Activated T-cell treated with anti-CD3 and anti-CD28 coated beads, Interleukin-2, amount 50 U/mL, for 4 hours (primary cell): ENCODE data around the gene ZSWIM6. TPM values are rescaled to one million over a fixed set of nuclear protein-coding genes. Genes with fewer than 3 reads are reported as not detected.
"Not testable (repeated sequence)": the region's sequence is repeated elsewhere in the genome, so short reads cannot be mapped to it uniquely, and the experiment has no call there.

Source experiments
- ATAC-seq, 2 donors: fragments of 200-7000 bp; cut with Tn5 transposase; one replicate each; pipeline ENCODE4 v1.10.0; 2021
- DNase-seq: peaks from one replicate; pipeline ENCODE4 v3.0.0-alpha.2; 2020
- H3K27me3 Mint-ChIP-seq: one replicate; pipeline ENCODE4 v1.8.0; 2021; ENCODE audit warnings: low read depth, mixed read lengths
- H3K36me3 Mint-ChIP-seq: one replicate; pipeline ENCODE4 v1.8.0; 2022; ENCODE audit warnings: mixed read lengths; ENCODE audit not compliant: insufficient read depth
- H3K4me1 Mint-ChIP-seq: one replicate; pipeline ENCODE4 v1.8.0; 2021; ENCODE audit warnings: low read depth, mixed read lengths
- H3K4me3 Mint-ChIP-seq: one replicate; pipeline ENCODE4 v1.8.0; 2021; ENCODE audit warnings: mild to moderate bottlenecking, moderate library complexity, mixed read lengths
- H3K9me3 Mint-ChIP-seq: one replicate; pipeline ENCODE4 v1.8.0; 2021; ENCODE audit warnings: mixed read lengths
- total RNA-seq, 3 donors: library from RNA; stranded (reverse); gene quantifications; one replicate each; pipeline ENCODE4 v1.2.1, GENCODE V29; 2021

The ZSWIM6 gene
- total RNA-seq, 3 donors from 2014 or later: 5.4 to 6.9 (median 5.8) TPM

- Mint-ChIP-seq H3K9me3 (no peaks in the 10 kb centered on the region), H3K27me3 (no peaks in the 10 kb centered on the region), H3K4me1 (peaks cover 17% of the 10 kb centered on the region), H3K4me3 (no peak overlapping the region), H3K36me3 (peaks cover 20% of the 10 kb centered on the region)
- DNase-seq: no peak
- ATAC-seq: no peak
These were observed 57.6 kb downstream of the ZSWIM6 start for GRCh38 chr5:61389609-61390008.

- H3K36me3 Mint-ChIP-seq: peaks cover 25% of the 10 kb centered on the region
- H3K4me3 Mint-ChIP-seq: no peak overlapping the region
- ATAC-seq: no peak
- no peak for DNase-seq
- peaks cover 6% of the 10 kb centered on the region for H3K4me1 Mint-ChIP-seq
- H3K9me3 Mint-ChIP-seq: no peaks in the 10 kb centered on the region
- no peaks in the 10 kb centered on the region for H3K27me3 Mint-ChIP-seq
These were observed 62.1 kb downstream of the ZSWIM6 start for GRCh38 chr5:61394078-61394704.

GRCh38 chr5:61394793-61395192 is 62.7 kb downstream of the ZSWIM6 start:
- Mint-ChIP-seq H3K36me3 (peaks cover 25% of the 10 kb centered on the region), H3K9me3 (no peaks in the 10 kb centered on the region), H3K4me3 (no peak overlapping the region), H3K27me3 (no peaks in the 10 kb centered on the region), H3K4me1 (peaks cover 6% of the 10 kb centered on the region)
- ATAC-seq: no peak
- DNase-seq: no peak

GRCh38 chr5:61397238-61397637 is 65.2 kb downstream of the ZSWIM6 start:
- H3K27me3 Mint-ChIP-seq: no peaks in the 10 kb centered on the region
- no peaks in the 10 kb centered on the region for H3K9me3 Mint-ChIP-seq
- ATAC-seq (no peak), DNase-seq (no peak)
- H3K4me3 Mint-ChIP-seq: no peak overlapping the region
- peaks cover 11% of the 10 kb centered on the region for H3K4me1 Mint-ChIP-seq
- peaks cover 8% of the 10 kb centered on the region for H3K36me3 Mint-ChIP-seq

- Mint-ChIP-seq H3K27me3 (no peaks in the 10 kb centered on the region), H3K9me3 (no peaks in the 10 kb centered on the region), H3K4me3 (no peak overlapping the region), H3K4me1 (peaks cover 15% of the 10 kb centered on the region), H3K36me3 (peaks cover 7% of the 10 kb centered on the region)
- ATAC-seq: no peak
- no peak for DNase-seq
These were observed 65.9 kb downstream of the ZSWIM6 start for GRCh38 chr5:61397937-61398336.

- DNase-seq (no peak), ATAC-seq (no peak)
- Mint-ChIP-seq H3K9me3 (no peaks in the 10 kb centered on the region), H3K4me3 (no peak overlapping the region), H3K27me3 (no peaks in the 10 kb centered on the region), H3K4me1 (peaks cover 16% of the 10 kb centered on the region), H3K36me3 (peaks cover 7% of the 10 kb centered on the region)
These were observed 66.4 kb downstream of the ZSWIM6 start for GRCh38 chr5:61398440-61398839.

- H3K4me1 Mint-ChIP-seq: peaks cover 18% of the 10 kb centered on the region
- H3K9me3 Mint-ChIP-seq: no peaks in the 10 kb centered on the region
- no peaks in the 10 kb centered on the region for H3K27me3 Mint-ChIP-seq
- H3K36me3 Mint-ChIP-seq: peaks cover 4% of the 10 kb centered on the region
- DNase-seq (no peak), ATAC-seq (no peak)
- H3K4me3 Mint-ChIP-seq: no peak overlapping the region
These were observed 67.6 kb downstream of the ZSWIM6 start for GRCh38 chr5:61399679-61400078.

- no peaks in the 10 kb centered on the region for H3K27me3 Mint-ChIP-seq
- DNase-seq (no peak), ATAC-seq (no peak)
- no peak overlapping the region for H3K4me3 Mint-ChIP-seq
- no peaks in the 10 kb centered on the region for H3K36me3 Mint-ChIP-seq
- peaks cover 18% of the 10 kb centered on the region for H3K4me1 Mint-ChIP-seq
- no peaks in the 10 kb centered on the region for H3K9me3 Mint-ChIP-seq
These were observed 69.7 kb downstream of the ZSWIM6 start for GRCh38 chr5:61401726-61402125.

- Mint-ChIP-seq H3K4me1 (peaks cover 18% of the 10 kb centered on the region), H3K4me3 (no peak overlapping the region), H3K36me3 (no peaks in the 10 kb centered on the region), H3K9me3 (no peaks in the 10 kb centered on the region), H3K27me3 (no peaks in the 10 kb centered on the region)
- ATAC-seq (no peak), DNase-seq (no peak)
These were observed 70.3 kb downstream of the ZSWIM6 start for GRCh38 chr5:61402244-61402823.

GRCh38 chr5:61402970-61403900 is 71.2 kb downstream of the ZSWIM6 start:
- no peaks in the 10 kb centered on the region for H3K27me3 Mint-ChIP-seq
- H3K4me3 Mint-ChIP-seq: no peak overlapping the region
- H3K9me3 Mint-ChIP-seq: no peaks in the 10 kb centered on the region
- H3K4me1 Mint-ChIP-seq: peaks cover 24% of the 10 kb centered on the region
- ATAC-seq (no peak), DNase-seq (no peak)
- no peaks in the 10 kb centered on the region for H3K36me3 Mint-ChIP-seq

- ATAC-seq (no peak), DNase-seq (no peak)
- Mint-ChIP-seq H3K9me3 (no peaks in the 10 kb centered on the region), H3K4me3 (no peak overlapping the region), H3K36me3 (no peaks in the 10 kb centered on the region), H3K4me1 (peaks cover 42% of the 10 kb centered on the region), H3K27me3 (no peaks in the 10 kb centered on the region)
These were observed 73.6 kb downstream of the ZSWIM6 start for GRCh38 chr5:61405511-61406295.

GRCh38 chr5:61406497-61406896 is 74.4 kb downstream of the ZSWIM6 start:
- H3K27me3 Mint-ChIP-seq, H3K9me3 Mint-ChIP-seq: not testable (repeated sequence)

GRCh38 chr5:61407706-61408270 is 75.7 kb downstream of the ZSWIM6 start:
- peak overlapping the region; percentile 70 for H3K4me3 Mint-ChIP-seq
- ATAC-seq (no peak), DNase-seq (no peak)
- no peaks in the 10 kb centered on the region for H3K9me3 Mint-ChIP-seq
- no peaks in the 10 kb centered on the region for H3K27me3 Mint-ChIP-seq
- H3K36me3 Mint-ChIP-seq: no peaks in the 10 kb centered on the region
- H3K4me1 Mint-ChIP-seq: peaks cover 28% of the 10 kb centered on the region

More at GRCh38 chr5:61406497-61406896, 74.4 kb downstream of the ZSWIM6 start:
- H3K4me3 Mint-ChIP-seq, DNase-seq, H3K36me3 Mint-ChIP-seq, ATAC-seq: not testable (repeated sequence)
- H3K4me1 Mint-ChIP-seq: peaks cover 38% of the 10 kb centered on the region
